PC-3 (cell line): ENCODE results near the gene VTI1A. TPM values are rescaled to one million over a fixed set of nuclear protein-coding genes. Genes with fewer than 3 reads are reported as not detected.

Source experiments
- ATAC-seq: fragments of 200-7000 bp; cut with Tn5 transposase; 2 replicates; pipeline ENCODE4 v1.9.1; 2020; ENCODE audit warnings: mild to moderate bottlenecking, moderate library complexity
- BruUV-seq: library from RNA; stranded (reverse); fragments of 400-500 nt; replicated peaks from 2 replicates; lab custom pipeline; 2021; lab: Mats Ljungman, UMichigan
- CTCF ChIA-PET: fragments of 300-600 bp; sonication (Branson Sonifier 250); formaldehyde crosslinking; loops from one replicate; lab custom pipeline; 2022; ENCODE audit warnings: antibody characterized with exemption; lab: Charles Lee
- POLR2A ChIA-PET: fragments of 300-600 bp; sonication (Branson Sonifier 250); formaldehyde crosslinking; loops from one replicate; lab custom pipeline; 2022; ENCODE audit warnings: antibody characterized with exemption; ENCODE audit not compliant: unreplicated experiment; lab: Charles Lee
- DNase-seq: peaks from one replicate; pipeline ENCODE4 v3.0.0-alpha.2; 2015
- H2AFZ ChIP-seq: fragments of 300-600 bp; sonication (generic); 2 replicates; pipeline ENCODE4 v1.6.0; 2016; ENCODE audit warnings: antibody characterized with exemption, low read length
- H3F3A ChIP-seq: fragments of 300-600 bp; sonication (generic); one replicate; pipeline ENCODE4 v1.6.0; 2017; ENCODE audit warnings: antibody characterized with exemption, low read length, control low read depth, mild to moderate bottlenecking; ENCODE audit not compliant: unreplicated experiment
- H3K27ac ChIP-seq: fragments of 300-600 bp; sonication (generic); 2 replicates; pipeline ENCODE4 v1.5.1; 2016; ENCODE audit warnings: mild to moderate bottlenecking, low read length
- H3K27me3 ChIP-seq: fragments of 300-600 bp; sonication (generic); 2 replicates; pipeline ENCODE4 v1.6.1; 2016; ENCODE audit warnings: low read length, mixed read lengths
- H3K36me3 ChIP-seq: fragments of 300-600 bp; sonication (generic); 2 replicates; pipeline ENCODE4 v1.6.1; 2016; ENCODE audit warnings: low read depth, mixed run types, low read length, mixed read lengths
- H3K4me1 ChIP-seq: fragments of 300-600 bp; sonication (generic); 2 replicates; pipeline ENCODE4 v1.5.1; 2016; ENCODE audit warnings: low read length; ENCODE audit not compliant: insufficient read depth
- H3K4me2 ChIP-seq: fragments of 300-600 bp; sonication (generic); 2 replicates; pipeline ENCODE4 v1.6.0; 2016; ENCODE audit warnings: low read length
- H3K4me3 ChIP-seq: fragments of 300-600 bp; sonication (generic); 2 replicates; pipeline ENCODE4 v1.5.1; 2016; ENCODE audit warnings: mild to moderate bottlenecking, low read length, mixed read lengths
- H3K79me2 ChIP-seq: fragments of 300-600 bp; sonication (generic); 2 replicates; pipeline ENCODE4 v1.6.1; 2017; ENCODE audit warnings: low read length, mixed read lengths
- H3K9ac ChIP-seq: fragments of 300-600 bp; sonication (generic); 2 replicates; pipeline ENCODE4 v1.6.0; 2016; ENCODE audit warnings: mild to moderate bottlenecking, low read length
- H3K9me2 ChIP-seq: fragments of 300-600 bp; sonication (generic); replicated peaks from 2 replicates; pipeline ENCODE4 v1.6.1; 2016; ENCODE audit warnings: mixed run types, low read length, mixed read lengths
- H3K9me3 ChIP-seq: fragments of 300-600 bp; sonication (generic); 2 replicates; pipeline ENCODE4 v1.6.1; 2016; ENCODE audit warnings: low read length, mixed read lengths
- H4K20me1 ChIP-seq: fragments of 300-600 bp; sonication (generic); 2 replicates; pipeline ENCODE4 v1.6.1; 2016; ENCODE audit warnings: low read length, mixed read lengths
- EZH2 ChIP-seq: fragments of 300-600 bp; sonication (generic); IDR thresholded peaks from one replicate; pipeline ENCODE4 v1.6.1; 2017; ENCODE audit warnings: antibody characterized with exemption, mild to moderate bottlenecking, low read length; ENCODE audit not compliant: unreplicated experiment
- EZH2phosphoT487 ChIP-seq: fragments of 300-600 bp; sonication (generic); IDR thresholded peaks from 2 replicates; pipeline ENCODE4 v1.6.1; 2018; ENCODE audit warnings: mild to moderate bottlenecking, antibody characterized with exemption, low read length, borderline replicate concordance
- intact Hi-C: fragments of 100-400 bp; cut with micrococcal nuclease; formaldehyde crosslinking; loops from 2 replicates; pipeline ENCODE4 v1.9.0; 2023
- total RNA-seq: library from RNA; depleted of rRNA; stranded (reverse); fragments of >200 nt; gene quantifications from 2 replicates; pipeline ENCODE4 v1.2.3, GENCODE V29; 2014
- TF ChIP-seq, protein P1 (sequence below): fragments of 300-600 bp; sonication (generic); conservative IDR thresholded peaks from 2 replicates; pipeline ENCODE4 v1.5.1; 2017; ENCODE audit warnings: antibody characterized with exemption, low read depth, mild to moderate bottlenecking, low read length

The VTI1A gene
- total RNA-seq, 1 experiment from 2014 or later = 18.1 TPM

DNA sequence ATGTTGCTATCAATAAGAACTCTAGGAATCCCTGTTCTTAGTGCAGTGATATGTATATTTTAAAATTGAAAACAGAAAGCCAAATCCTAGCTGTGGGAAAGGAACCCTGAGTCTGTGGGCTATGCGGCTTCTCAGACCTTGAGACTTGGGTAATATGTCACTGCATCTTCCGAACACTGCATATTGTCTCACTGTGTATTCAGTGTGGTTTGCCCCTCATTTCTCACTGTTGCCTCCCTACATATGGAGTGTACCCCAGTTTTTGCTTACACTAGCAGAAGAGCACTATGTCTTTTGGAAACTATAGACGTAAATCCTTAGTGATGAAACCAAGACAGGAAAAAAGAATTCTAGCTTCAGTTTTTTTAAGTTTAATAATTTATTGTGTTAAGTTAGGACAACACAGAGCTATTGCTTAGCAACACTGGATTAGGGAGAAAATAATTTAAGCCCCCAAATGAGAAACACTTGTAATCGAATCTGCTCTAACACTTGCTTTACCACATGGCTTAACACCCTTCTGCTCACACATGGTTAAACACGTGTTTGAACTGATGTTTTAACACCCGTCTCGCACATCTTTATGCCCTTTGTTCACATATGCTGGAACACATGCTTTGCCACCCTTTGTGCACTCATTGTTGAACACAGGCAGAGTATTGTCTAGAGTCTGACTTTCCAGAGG lies 251.3 kb downstream of the VTI1A start:
- Histone ChIP-seq H3K4me3 (no peak overlapping the region), H3K9ac (no peak overlapping the region), H4K20me1 (no peaks in the 10 kb centered on the region), H3K4me1 (no peaks in the 10 kb centered on the region), H3F3A (no peaks in the 10 kb centered on the region), H2AFZ (no peak overlapping the region), H3K9me3 (no peaks in the 10 kb centered on the region), H3K9me2 (no peaks in the 10 kb centered on the region), H3K36me3 (no peaks in the 10 kb centered on the region), H3K27ac (no peak overlapping the region), H3K4me2 (no peak overlapping the region), H3K27me3 (no peaks in the 10 kb centered on the region), H3K79me2 (no peaks in the 10 kb centered on the region)
- ChIA-PET CTCF (no interaction called here), POLR2A (no interaction called here)
- ATAC-seq (no peak), DNase-seq (no peak)
- intact Hi-C loops = no loop called here
- BruUV-seq = no TSS peak
- TF ChIP-seq EZH2phosphoT487 = no peak
- no peak for TF ChIP-seq EZH2
- TF ChIP-seq, protein P1, sequence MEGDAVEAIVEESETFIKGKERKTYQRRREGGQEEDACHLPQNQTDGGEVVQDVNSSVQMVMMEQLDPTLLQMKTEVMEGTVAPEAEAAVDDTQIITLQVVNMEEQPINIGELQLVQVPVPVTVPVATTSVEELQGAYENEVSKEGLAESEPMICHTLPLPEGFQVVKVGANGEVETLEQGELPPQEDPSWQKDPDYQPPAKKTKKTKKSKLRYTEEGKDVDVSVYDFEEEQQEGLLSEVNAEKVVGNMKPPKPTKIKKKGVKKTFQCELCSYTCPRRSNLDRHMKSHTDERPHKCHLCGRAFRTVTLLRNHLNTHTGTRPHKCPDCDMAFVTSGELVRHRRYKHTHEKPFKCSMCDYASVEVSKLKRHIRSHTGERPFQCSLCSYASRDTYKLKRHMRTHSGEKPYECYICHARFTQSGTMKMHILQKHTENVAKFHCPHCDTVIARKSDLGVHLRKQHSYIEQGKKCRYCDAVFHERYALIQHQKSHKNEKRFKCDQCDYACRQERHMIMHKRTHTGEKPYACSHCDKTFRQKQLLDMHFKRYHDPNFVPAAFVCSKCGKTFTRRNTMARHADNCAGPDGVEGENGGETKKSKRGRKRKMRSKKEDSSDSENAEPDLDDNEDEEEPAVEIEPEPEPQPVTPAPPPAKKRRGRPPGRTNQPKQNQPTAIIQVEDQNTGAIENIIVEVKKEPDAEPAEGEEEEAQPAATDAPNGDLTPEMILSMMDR = no peak

DNA sequence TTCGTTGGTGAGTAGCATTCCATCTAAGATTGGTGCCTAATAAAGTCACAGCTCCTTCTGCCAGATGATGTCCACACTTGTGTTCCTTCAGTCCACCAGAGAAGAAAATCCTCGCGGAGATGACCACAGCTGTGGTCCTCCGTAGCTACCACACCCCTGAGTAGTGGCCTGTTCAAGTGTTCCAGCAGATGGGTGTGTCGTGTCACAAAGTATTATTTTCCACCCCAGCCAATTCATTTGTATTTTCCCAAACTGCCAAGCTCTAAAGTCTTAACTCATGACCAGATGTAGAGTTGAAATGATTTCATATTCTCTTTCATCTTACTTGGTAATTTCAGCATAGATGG lies 251.8 kb downstream of the VTI1A start:
- CTCF ChIA-PET = no interaction called here

DNA sequence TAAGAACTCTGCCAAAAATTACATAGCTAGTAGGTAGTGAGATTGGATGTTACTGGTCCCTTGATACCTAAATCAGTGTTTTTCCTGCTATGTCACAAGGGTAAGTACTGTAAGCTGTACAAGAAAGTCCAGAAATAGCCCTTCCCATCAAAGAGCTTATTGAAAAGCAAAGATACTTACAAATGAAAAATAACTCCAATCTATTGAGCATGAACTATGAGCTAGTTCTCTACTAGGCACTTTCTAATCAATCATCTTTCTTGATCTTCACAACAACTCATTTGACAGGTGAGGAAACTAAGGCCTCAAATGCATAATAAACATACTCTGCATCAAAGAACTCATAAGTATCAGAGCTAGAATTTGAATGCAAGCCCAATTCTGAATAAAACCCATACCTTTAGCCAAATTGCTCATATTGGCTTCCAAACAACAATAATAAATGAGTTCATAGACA lies 253.2 kb downstream of the VTI1A start:
- Histone ChIP-seq H3K4me3 (no peak overlapping the region), H3K9ac (no peak overlapping the region), H3K27me3 (no peaks in the 10 kb centered on the region), H3K4me1 (no peaks in the 10 kb centered on the region), H3K36me3 (no peaks in the 10 kb centered on the region), H3F3A (no peaks in the 10 kb centered on the region), H3K9me2 (no peaks in the 10 kb centered on the region), H2AFZ (no peak overlapping the region), H3K9me3 (no peaks in the 10 kb centered on the region), H3K27ac (no peak overlapping the region), H4K20me1 (no peaks in the 10 kb centered on the region), H3K79me2 (no peaks in the 10 kb centered on the region), H3K4me2 (no peak overlapping the region)
- DNase-seq (no peak), ATAC-seq (no peak)
- POLR2A ChIA-PET = interaction anchor here (0.7 kb wide), 1 partner anchor 52 kb away, joined by 14 read pairs; no protein-coding TSS in a partner anchor
- intact Hi-C loops = no loop called here
- CTCF ChIA-PET = no interaction called here
- TF ChIP-seq EZH2phosphoT487 (no peak), EZH2 (no peak)
- TF ChIP-seq, protein P1 = no peak
- no TSS peak for BruUV-seq

More for the DNA sequence above, 251.8 kb downstream of the VTI1A start:
- no TSS peak for BruUV-seq
- H3K79me2 ChIP-seq = no peaks in the 10 kb centered on the region
- H3K9me3 ChIP-seq = no peaks in the 10 kb centered on the region
- no peaks in the 10 kb centered on the region for H3K4me1 ChIP-seq
- intact Hi-C loops = no loop called here
- TF ChIP-seq, protein P1 = no peak
- TF ChIP-seq EZH2phosphoT487 (no peak), EZH2 (no peak)
- H3K27ac ChIP-seq = no peak overlapping the region
- POLR2A ChIA-PET = no interaction called here
- H3K36me3 ChIP-seq = no peaks in the 10 kb centered on the region
- no peaks in the 10 kb centered on the region for H3K9me2 ChIP-seq
- no peak overlapping the region for H2AFZ ChIP-seq
- no peak for DNase-seq
- ATAC-seq = no peak
- H3K27me3 ChIP-seq = no peaks in the 10 kb centered on the region
- no peaks in the 10 kb centered on the region for H4K20me1 ChIP-seq
- no peak overlapping the region for H3K9ac ChIP-seq
- no peak overlapping the region for H3K4me2 ChIP-seq
- H3K4me3 ChIP-seq = no peak overlapping the region
- H3F3A ChIP-seq = no peaks in the 10 kb centered on the region
